Tibial artery (tissue), 4 donors: ENCODE data around the gene ARHGAP24.

Source experiments
- DNase-seq, 2 donors: peaks; one replicate each; pipeline ENCODE4 v3.0.0-alpha.2; 2019
- H3K27ac ChIP-seq, 2 donors: fragments of 200-600 bp; sonication (generic) in 1 of 2; 1 replicate in 1 of 2; 2 replicates in 1 of 2; pipeline ENCODE4 v1.5.1; 2018 to 2019; ENCODE audit warnings: mild to moderate bottlenecking in 1 of 2
- H3K27me3 ChIP-seq, 2 donors: fragments of 200-600 bp; sonication (generic) in 1 of 2; one replicate each; pipeline versions ENCODE4 v1.5.1 to v1.6.0; 2016 to 2019
- H3K36me3 ChIP-seq, 3 donors: fragments of 200-600 bp; sonication (generic) in 2 of 3; one replicate each; pipeline ENCODE4 v1.5.1; 2016 to 2019; ENCODE audit warnings: mild to moderate bottlenecking in 2 of 3
- H3K4me1 ChIP-seq, 4 donors: fragments of 200-600 bp; sonication (generic) in 2 of 4; 1 replicate in 3 of 4; 2 replicates in 1 of 4; pipeline ENCODE4 v1.5.1; 2016 to 2019
- H3K4me3 ChIP-seq, 2 donors: fragments of 200-600 bp; sonication (generic) in 1 of 2; 1 replicate in 1 of 2; 2 replicates in 1 of 2; pipeline ENCODE4 v1.5.1; 2018 to 2019; ENCODE audit warnings: mild to moderate bottlenecking in 2 of 2
- H3K9me3 ChIP-seq, 3 donors: fragments of 200-600 bp; sonication (generic) in 1 of 3; one replicate each; pipeline ENCODE4 v1.5.1; 2016 to 2019
- intact Hi-C: fragments of 100-400 bp; cut with DNase I; formaldehyde crosslinking; loops from one replicate; pipeline ENCODE4 v1.15.0; 2023; ENCODE audit warnings: low total_unique reads
- TF ChIP-seq, protein P1 (sequence below), 2 experiments: fragments of 200-600 bp in 1 of 2; fragments of 450-650 bp in 1 of 2; IDR thresholded peaks; one replicate each; pipeline ENCODE4 v1.5.1; 2017 to 2019; ENCODE audit warnings: antibody characterized with exemption in 2 of 2, mild to moderate bottlenecking in 1 of 2, moderate library complexity in 1 of 2

Gene ARHGAP24

DNA sequence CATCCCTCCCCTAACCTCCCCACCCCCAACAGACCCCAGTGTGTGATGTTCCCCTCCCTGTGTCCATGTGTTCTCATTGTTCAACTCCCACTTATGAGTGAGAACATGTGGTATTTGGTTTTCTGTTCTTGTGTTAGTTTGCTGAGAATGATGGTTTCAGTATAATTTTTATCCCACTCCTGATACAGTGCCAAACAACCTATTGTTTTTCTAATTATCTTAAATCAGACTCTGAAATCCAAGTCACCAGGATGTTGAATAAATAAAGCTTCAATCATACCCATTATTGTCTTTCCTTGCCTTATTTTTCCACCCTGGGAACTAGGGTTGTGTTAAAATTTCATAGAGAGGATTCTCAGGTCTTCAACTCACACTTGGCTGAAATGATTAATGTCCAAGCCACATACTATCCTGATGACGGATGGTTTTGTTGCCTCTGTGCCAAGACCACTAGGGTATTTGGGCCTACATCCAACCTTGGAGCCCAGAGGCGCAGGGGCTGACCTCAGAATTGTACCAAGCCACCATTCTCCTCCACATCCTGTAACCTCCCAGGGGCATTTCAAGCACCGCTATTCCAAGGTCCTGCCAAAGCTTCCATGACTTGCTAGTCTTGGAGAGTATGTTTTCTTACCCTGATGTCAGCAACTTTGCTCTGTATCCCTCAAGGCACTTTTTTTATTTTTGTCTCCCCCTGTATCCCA, 332.4 kb downstream of the ARHGAP24 start:
- Histone ChIP-seq H3K27ac (peak overlapping the region in 1 of 2 donors; percentile 49), H3K27me3 (no peaks in the 10 kb centered on the region), H3K4me1 (peaks cover 0 to 30% (median 13%) of the 10 kb centered on the region in 4 donors), H3K4me3 (no peak overlapping the region), H3K36me3 (no peaks in the 10 kb centered on the region), H3K9me3 (no peaks in the 10 kb centered on the region)
- intact Hi-C loops: no loop called here
- TF ChIP-seq, protein P1, sequence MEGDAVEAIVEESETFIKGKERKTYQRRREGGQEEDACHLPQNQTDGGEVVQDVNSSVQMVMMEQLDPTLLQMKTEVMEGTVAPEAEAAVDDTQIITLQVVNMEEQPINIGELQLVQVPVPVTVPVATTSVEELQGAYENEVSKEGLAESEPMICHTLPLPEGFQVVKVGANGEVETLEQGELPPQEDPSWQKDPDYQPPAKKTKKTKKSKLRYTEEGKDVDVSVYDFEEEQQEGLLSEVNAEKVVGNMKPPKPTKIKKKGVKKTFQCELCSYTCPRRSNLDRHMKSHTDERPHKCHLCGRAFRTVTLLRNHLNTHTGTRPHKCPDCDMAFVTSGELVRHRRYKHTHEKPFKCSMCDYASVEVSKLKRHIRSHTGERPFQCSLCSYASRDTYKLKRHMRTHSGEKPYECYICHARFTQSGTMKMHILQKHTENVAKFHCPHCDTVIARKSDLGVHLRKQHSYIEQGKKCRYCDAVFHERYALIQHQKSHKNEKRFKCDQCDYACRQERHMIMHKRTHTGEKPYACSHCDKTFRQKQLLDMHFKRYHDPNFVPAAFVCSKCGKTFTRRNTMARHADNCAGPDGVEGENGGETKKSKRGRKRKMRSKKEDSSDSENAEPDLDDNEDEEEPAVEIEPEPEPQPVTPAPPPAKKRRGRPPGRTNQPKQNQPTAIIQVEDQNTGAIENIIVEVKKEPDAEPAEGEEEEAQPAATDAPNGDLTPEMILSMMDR (IDR thresholded peaks at IDR 0.05): no peak
- DNase-seq: peak in 1 of 2 donors; percentile 74

DNA sequence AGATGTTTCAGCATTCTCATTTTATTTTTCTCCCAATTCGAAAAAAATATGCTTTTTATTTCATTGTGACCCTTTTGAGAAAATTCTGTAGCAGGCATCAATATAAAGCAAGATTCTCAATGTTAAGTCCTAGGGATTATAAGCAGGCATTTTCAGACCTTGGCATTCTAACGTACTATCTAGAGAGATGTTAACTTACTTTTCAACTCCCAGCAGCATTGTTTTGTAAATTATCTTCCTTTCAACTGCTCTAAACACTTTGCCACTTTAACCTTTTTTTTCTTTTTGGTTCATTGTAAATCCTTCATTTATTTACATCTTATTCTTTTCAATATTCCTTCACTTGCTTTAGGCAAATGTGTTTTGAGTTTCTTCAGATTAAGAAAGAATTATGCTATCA, 333.2 kb downstream of the ARHGAP24 start:
- Histone ChIP-seq H3K9me3 (no peaks in the 10 kb centered on the region), H3K27me3 (no peaks in the 10 kb centered on the region), H3K4me3 (no peak overlapping the region), H3K36me3 (no peaks in the 10 kb centered on the region), H3K27ac (peak overlapping the region; percentile 14 to 49), H3K4me1 (peaks cover 0 to 30% (median 13%) of the 10 kb centered on the region in 4 donors)
- TF ChIP-seq, protein P1 (IDR thresholded peaks at IDR 0.05): no peak
- intact Hi-C loops: no loop called here
- DNase-seq: no peak

DNA sequence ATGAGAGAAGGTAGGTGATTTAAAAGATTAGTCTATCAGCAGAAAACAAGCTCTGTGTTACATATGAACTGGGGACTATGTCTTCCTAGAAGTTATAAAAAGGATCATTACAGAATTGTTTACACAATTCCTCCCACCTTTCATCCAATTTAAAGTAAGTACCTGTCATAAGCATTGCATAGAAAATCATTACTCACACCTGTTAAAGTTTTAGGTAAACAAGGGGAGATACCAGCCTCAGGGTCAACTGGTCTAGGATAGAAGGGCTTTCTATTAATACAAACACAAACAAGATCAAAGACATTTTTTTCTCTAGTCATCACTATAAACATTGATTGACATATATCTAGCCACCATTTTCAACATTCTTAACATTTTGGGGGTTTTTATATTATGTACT, 333.9 kb downstream of the ARHGAP24 start:
- H3K9me3 ChIP-seq: no peaks in the 10 kb centered on the region
- no peak overlapping the region for H3K4me3 ChIP-seq
- H3K27me3 ChIP-seq: no peaks in the 10 kb centered on the region
- intact Hi-C loops: no loop called here
- H3K36me3 ChIP-seq: no peaks in the 10 kb centered on the region
- H3K4me1 ChIP-seq: peaks cover 0 to 30% (median 13%) of the 10 kb centered on the region in 4 donors
- TF ChIP-seq, protein P1 (IDR thresholded peaks at IDR 0.05): no peak
- no peak for DNase-seq
- peak overlapping the region in 1 of 2 donors; percentile 49 for H3K27ac ChIP-seq

DNA sequence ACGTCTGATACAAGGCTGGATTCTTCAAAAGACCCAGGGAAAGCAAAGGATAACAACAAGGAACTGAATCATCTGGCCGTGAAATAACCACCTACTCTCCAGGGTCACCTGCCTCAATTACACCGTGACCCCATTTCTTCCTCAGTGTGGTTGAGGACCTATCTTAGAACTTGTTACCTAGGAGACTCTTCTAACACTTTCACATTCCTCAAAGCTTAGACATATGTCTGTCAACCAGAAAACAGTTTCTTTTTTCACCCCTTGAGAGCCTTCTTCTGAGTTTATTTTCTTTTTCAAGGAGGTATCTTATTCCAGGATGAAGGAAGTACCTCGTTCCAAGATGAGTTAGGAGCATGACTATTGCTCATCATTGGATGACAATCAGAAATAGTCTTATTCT, 337.8 kb downstream of the ARHGAP24 start:
- Histone ChIP-seq H3K27me3 (no peaks in the 10 kb centered on the region), H3K4me1 (peaks cover 0 to 13% (median 3%) of the 10 kb centered on the region in 4 donors), H3K9me3 (no peaks in the 10 kb centered on the region), H3K36me3 (no peaks in the 10 kb centered on the region), H3K4me3 (no peak overlapping the region), H3K27ac (no peak overlapping the region)
- intact Hi-C loops: no loop called here
- TF ChIP-seq, protein P1 (IDR thresholded peaks at IDR 0.05): no peak
- DNase-seq: no peak

DNA sequence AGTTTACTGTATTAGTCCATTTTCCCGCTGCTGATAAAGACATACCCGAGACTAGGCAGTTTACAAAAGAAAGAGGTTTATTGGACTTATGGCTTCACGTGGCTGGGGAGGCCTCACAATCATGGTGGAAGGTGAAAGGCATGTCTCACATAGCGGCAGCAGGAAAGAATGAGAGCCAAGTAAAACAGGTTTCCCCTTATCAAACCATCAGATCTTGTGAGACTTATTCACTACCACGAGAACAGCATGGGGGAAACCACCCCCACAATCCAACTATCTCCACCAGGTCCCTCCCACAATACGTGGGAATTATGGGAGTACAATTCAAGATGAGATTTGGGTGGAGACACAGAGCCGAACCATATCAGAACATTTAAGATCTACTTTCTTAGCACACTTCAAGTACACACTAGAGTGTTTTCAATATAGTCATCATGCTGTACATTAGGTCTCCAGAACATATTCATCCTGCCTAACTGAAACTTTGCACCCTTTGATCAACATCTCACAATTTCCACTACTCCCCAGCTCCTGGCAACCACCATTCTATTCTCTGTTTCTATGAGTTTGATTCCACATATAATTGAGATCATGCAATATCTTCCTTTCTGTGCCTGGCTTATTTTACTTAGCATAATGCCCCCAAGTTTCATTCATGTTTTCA, 341.0 kb downstream of the ARHGAP24 start:
- Histone ChIP-seq H3K4me1 (no peaks in the 10 kb centered on the region), H3K9me3 (no peaks in the 10 kb centered on the region), H3K27ac (no peak overlapping the region), H3K27me3 (no peaks in the 10 kb centered on the region), H3K36me3 (no peaks in the 10 kb centered on the region), H3K4me3 (no peak overlapping the region)
- TF ChIP-seq, protein P1 (IDR thresholded peaks at IDR 0.05): no peak
- intact Hi-C loops: no loop called here
- no peak for DNase-seq
